AG09319 (cell line): Measurements from ENCODE around the gene TMEM266.

Experiments used
- DNase-seq: peaks from one replicate; pipeline ENCODE4 v3.0.0-alpha.2; 2010; ENCODE audit warnings: low read depth; ENCODE audit errors: extremely low read depth
- TF ChIP-seq, protein P1 (sequence below): IDR thresholded peaks from 2 replicates; pipeline ENCODE4 v1.5.1; 2011; ENCODE audit warnings: low read depth, mild to moderate bottlenecking, inconsistent platforms, low read length, moderate library complexity

Gene TMEM266

GRCh38 chr15:76099388-76099787 is 39.6 kb downstream of the TMEM266 start:
- TF ChIP-seq, protein P1, sequence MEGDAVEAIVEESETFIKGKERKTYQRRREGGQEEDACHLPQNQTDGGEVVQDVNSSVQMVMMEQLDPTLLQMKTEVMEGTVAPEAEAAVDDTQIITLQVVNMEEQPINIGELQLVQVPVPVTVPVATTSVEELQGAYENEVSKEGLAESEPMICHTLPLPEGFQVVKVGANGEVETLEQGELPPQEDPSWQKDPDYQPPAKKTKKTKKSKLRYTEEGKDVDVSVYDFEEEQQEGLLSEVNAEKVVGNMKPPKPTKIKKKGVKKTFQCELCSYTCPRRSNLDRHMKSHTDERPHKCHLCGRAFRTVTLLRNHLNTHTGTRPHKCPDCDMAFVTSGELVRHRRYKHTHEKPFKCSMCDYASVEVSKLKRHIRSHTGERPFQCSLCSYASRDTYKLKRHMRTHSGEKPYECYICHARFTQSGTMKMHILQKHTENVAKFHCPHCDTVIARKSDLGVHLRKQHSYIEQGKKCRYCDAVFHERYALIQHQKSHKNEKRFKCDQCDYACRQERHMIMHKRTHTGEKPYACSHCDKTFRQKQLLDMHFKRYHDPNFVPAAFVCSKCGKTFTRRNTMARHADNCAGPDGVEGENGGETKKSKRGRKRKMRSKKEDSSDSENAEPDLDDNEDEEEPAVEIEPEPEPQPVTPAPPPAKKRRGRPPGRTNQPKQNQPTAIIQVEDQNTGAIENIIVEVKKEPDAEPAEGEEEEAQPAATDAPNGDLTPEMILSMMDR, result no peak
- no peak for DNase-seq

DNA sequence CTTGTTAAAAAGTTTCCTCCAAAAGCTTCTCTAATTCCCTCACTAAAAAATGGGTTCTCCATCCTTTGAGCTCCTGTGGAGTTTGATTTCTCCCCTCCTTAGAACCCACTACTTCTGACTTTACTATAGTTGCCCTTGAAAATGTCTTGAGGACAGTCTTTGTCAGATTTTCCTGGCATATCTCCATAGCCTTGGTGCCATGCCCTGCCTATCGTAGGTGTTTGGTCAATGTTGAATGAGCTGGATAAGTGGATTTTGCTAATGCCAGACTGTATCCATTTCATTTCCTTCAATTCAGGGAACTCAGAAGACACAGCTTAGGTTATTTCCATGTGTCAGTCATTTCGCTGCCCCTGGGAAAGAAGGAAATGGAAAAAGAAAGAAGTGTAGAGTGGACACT is 40.6 kb downstream of the TMEM266 start:
- TF ChIP-seq, protein P1, result no peak
- no peak for DNase-seq

- DNase-seq, result no peak
- TF ChIP-seq, protein P1, result no peak
Observed at GRCh38 chr15:76101655-76102054, 41.9 kb downstream of the TMEM266 start.

GRCh38 chr15:76105391-76105790 is 45.6 kb downstream of the TMEM266 start:
- DNase-seq, result no peak
- TF ChIP-seq, protein P1, result no peak

- TF ChIP-seq, protein P1, result no peak
- DNase-seq, result no peak
Observed at GRCh38 chr15:76105911-76106310, 46.1 kb downstream of the TMEM266 start.

DNA sequence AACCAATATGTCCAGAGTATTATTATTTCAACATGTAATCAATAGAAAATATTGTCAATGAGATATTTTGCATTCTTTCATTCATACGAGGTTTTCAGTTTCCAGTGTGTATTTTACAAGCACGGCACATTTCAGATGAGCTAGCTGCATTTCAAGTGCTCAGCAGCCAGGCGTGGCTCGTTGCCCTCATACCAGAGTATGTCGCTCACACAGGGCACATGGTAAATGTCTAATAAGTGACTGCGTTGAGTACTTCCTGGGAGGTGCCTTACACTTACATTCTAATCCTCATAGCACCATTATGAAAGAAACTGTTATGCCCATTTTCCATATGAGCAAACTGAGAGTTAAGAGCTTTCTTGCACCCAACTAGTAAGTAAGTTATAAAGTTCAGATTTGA is 47.4 kb downstream of the TMEM266 start:
- DNase-seq, result no peak
- TF ChIP-seq, protein P1, result no peak

- DNase-seq, result no peak
- TF ChIP-seq, protein P1, result no peak
Observed at GRCh38 chr15:76108021-76108723, 48.4 kb downstream of the TMEM266 start.
